Keratinocyte (primary cell): ENCODE results near the gene MAPKAPK3. TPM values are rescaled to one million over a fixed set of nuclear protein-coding genes. Genes with fewer than 3 reads are reported as not detected.

Experiments used
- DNase-seq: peaks from one replicate; pipeline ENCODE4 v3.0.0-alpha.2; 2011; ENCODE audit warnings: low read depth, missing footprints, low spot score
- FAIRE-seq: peaks from 2 replicates; lab custom pipeline; 2011; peaks lifted over from hg19 to GRCh38; lab: Jason Lieb, UNC
- H2AFZ ChIP-seq: 2 replicates; pipeline ENCODE4 v1.6.0; 2012; ENCODE audit warnings: low read length, control low read depth, inconsistent platforms; ENCODE audit not compliant: control insufficient read depth
- H3K27ac ChIP-seq: 2 replicates; pipeline ENCODE4 v1.5.1; 2011; ENCODE audit warnings: low read length; ENCODE audit not compliant: control insufficient read depth, insufficient read depth
- H3K27me3 ChIP-seq: 3 replicates; pipeline ENCODE4 v1.6.0; 2011; ENCODE audit warnings: low read length; ENCODE audit not compliant: control insufficient read depth, insufficient read depth; ENCODE audit errors: extremely low read depth
- H3K36me3 ChIP-seq, 2 experiments: 2 replicates in 1 of 2; 3 replicates in 1 of 2; pipeline ENCODE4 v1.5.1; 2011; ENCODE audit warnings: low read length in 2 of 2, mild to moderate bottlenecking in 1 of 2; ENCODE audit not compliant: control insufficient read depth in 2 of 2, insufficient read depth in 2 of 2; ENCODE audit errors: extremely low read depth in 1 of 2
- H3K4me1 ChIP-seq: 3 replicates; pipeline ENCODE4 v1.5.1; 2011; ENCODE audit warnings: low read length; ENCODE audit not compliant: control insufficient read depth, insufficient read depth; ENCODE audit errors: extremely low read depth
- H3K4me2 ChIP-seq: 3 replicates; pipeline ENCODE4 v1.6.0; 2011; ENCODE audit warnings: low read depth, low read length; ENCODE audit not compliant: control insufficient read depth, insufficient read depth; ENCODE audit errors: extremely low read depth
- H3K4me3 ChIP-seq, 3 experiments: fragments of 200-600 bp in 1 of 3; sonication (generic) in 1 of 3; 2 replicates in 2 of 3; 3 replicates in 1 of 3; pipeline ENCODE4 v1.5.1; 2011 to 2016; ENCODE audit warnings: low read length in 3 of 3, mild to moderate bottlenecking in 3 of 3, control low read depth in 2 of 3, inconsistent platforms in 1 of 3, low read depth in 1 of 3, mixed read lengths in 1 of 3, mixed run types in 1 of 3, moderate library complexity in 1 of 3; ENCODE audit not compliant: control insufficient read depth in 2 of 3, insufficient read depth in 2 of 3; ENCODE audit errors: extremely low read depth in 1 of 3
- H3K79me2 ChIP-seq: 2 replicates; pipeline ENCODE4 v1.6.0; 2012; ENCODE audit warnings: low read length; ENCODE audit not compliant: control insufficient read depth, insufficient read depth
- H3K9ac ChIP-seq: 3 replicates; pipeline ENCODE4 v1.6.0; 2011; ENCODE audit warnings: low read length; ENCODE audit not compliant: control insufficient read depth, insufficient read depth; ENCODE audit errors: extremely low read depth
- H3K9me1 ChIP-seq: 3 replicates; pipeline ENCODE4 v1.6.0; 2011; ENCODE audit warnings: low read length; ENCODE audit not compliant: control insufficient read depth, insufficient read depth; ENCODE audit errors: extremely low read depth
- H3K9me3 ChIP-seq: 2 replicates; pipeline ENCODE4 v1.5.1; 2012; ENCODE audit warnings: low read depth, low read length; ENCODE audit not compliant: control insufficient read depth
- H4K20me1 ChIP-seq: 3 replicates; pipeline ENCODE4 v1.6.0; 2011; ENCODE audit warnings: low read length; ENCODE audit not compliant: control insufficient read depth, insufficient read depth; ENCODE audit errors: extremely low read depth
- CTCF ChIP-seq, 3 experiments: IDR thresholded peaks in 1 of 3; conservative IDR thresholded peaks in 1 of 3; optimal IDR thresholded peaks in 1 of 3; 2 replicates in 2 of 3; 3 replicates in 1 of 3; pipeline versions ENCODE3 to v1.5.1; 2011; ENCODE audit warnings: low read length in 3 of 3, mild to moderate bottlenecking in 3 of 3, moderate library complexity in 2 of 3, control low read depth in 1 of 3, inconsistent platforms in 1 of 3; ENCODE audit not compliant: insufficient read depth in 2 of 3; ENCODE audit errors: extremely low read depth in 1 of 3
- EZH2 ChIP-seq: IDR thresholded peaks from one replicate; pipeline ENCODE4 v1.6.1; 2012; ENCODE audit warnings: inconsistent platforms, mild to moderate bottlenecking, low read length, moderate library complexity
- dilution Hi-C: fragments of 300-500 bp; cut with MboI; formaldehyde crosslinking; loops from one replicate; pipeline ENCODE4 v1.7.0; 2020; ENCODE audit warnings: low sequenced_read_pairs; ENCODE audit not compliant: extremely low pct_ligation_motif_present
- polyA plus RNA-seq, 5 experiments: library from polyadenylated mRNA; depleted of rRNA in 3 of 5; stranded (reverse) in 3 of 5; stranded (forward) in 1 of 5; unstranded in 1 of 5; fragments of >200 nt; gene quantifications; 1 replicate in 1 of 5; 2 replicates in 3 of 5; 3 replicates in 1 of 5; pipeline versions ENCODE4 v1.2.1 to v1.2.3, GENCODE V29; 2011 to 2012; ENCODE audit warnings: missing spikeins in 2 of 5, low read depth in 1 of 5, low replicate concordance in 1 of 5

MAPKAPK3 gene
- polyA plus RNA-seq, 1 donor (not counting 4 experiments of a cell fraction or from before 2014, with no cell fraction given), result 134 TPM

- H3K27ac ChIP-seq, result no peak overlapping the region
- no peak overlapping the region for H3K4me2 ChIP-seq
- dilution Hi-C loops, result no loop called here
These were observed 42.5 kb upstream of the MAPKAPK3 start for GRCh38 chr3:50574444-50574831.

GRCh38 chr3:50575372-50575771, 41.6 kb upstream of the MAPKAPK3 start:
- Histone ChIP-seq H4K20me1 (no peaks in the 10 kb centered on the region), H3K36me3 (peaks cover 14 to 25% of the 10 kb centered on the region in 2 experiments), H3K27ac (no peak overlapping the region), H3K4me2 (no peak overlapping the region), H3K79me2 (no peaks in the 10 kb centered on the region), H3K27me3 (no peaks in the 10 kb centered on the region), H3K4me1 (peaks cover 9% of the 10 kb centered on the region), H3K9ac (no peak overlapping the region), H3K9me3 (no peaks in the 10 kb centered on the region), H2AFZ (no peak overlapping the region), H3K4me3 (no peak overlapping the region), H3K9me1 (no peaks in the 10 kb centered on the region)
- DNase-seq (no peak), FAIRE-seq (no peak)
- dilution Hi-C loops, result no loop called here
- no peak for TF ChIP-seq CTCF (optimal IDR thresholded peaks at IDR 0.05 in 1 of 3, IDR thresholded peaks at IDR 0.05 in 1 of 3, conservative IDR thresholded peaks at IDR 0.05 in 1 of 3; ENCODE audit: extremely low read depth in 1 of 3, insufficient read depth in 2 of 3, low read length in 3 of 3)
- TF ChIP-seq EZH2, result no peak

More at GRCh38 chr3:50574444-50574831, 42.5 kb upstream of the MAPKAPK3 start:
- no peak for DNase-seq
- FAIRE-seq, result no peak
- no peak overlapping the region for H2AFZ ChIP-seq
- H3K36me3 ChIP-seq, result peaks cover 14 to 21% of the 10 kb centered on the region in 2 experiments
- H3K9ac ChIP-seq, result no peak overlapping the region
- no peak for TF ChIP-seq CTCF (optimal IDR thresholded peaks at IDR 0.05 in 1 of 3, IDR thresholded peaks at IDR 0.05 in 1 of 3, conservative IDR thresholded peaks at IDR 0.05 in 1 of 3; ENCODE audit: extremely low read depth in 1 of 3, insufficient read depth in 2 of 3, low read length in 3 of 3)
- no peak for TF ChIP-seq EZH2
- H3K79me2 ChIP-seq, result peaks cover 6% of the 10 kb centered on the region
- H3K4me1 ChIP-seq, result peaks cover 15% of the 10 kb centered on the region
- H3K9me3 ChIP-seq, result no peaks in the 10 kb centered on the region
- H3K4me3 ChIP-seq, result no peak overlapping the region
- H3K27me3 ChIP-seq, result no peaks in the 10 kb centered on the region
- H4K20me1 ChIP-seq, result no peaks in the 10 kb centered on the region
- H3K9me1 ChIP-seq, result no peaks in the 10 kb centered on the region
